Activated gamma-delta T cell treated with Interleukin-2 at 50 U/mL for 16 hours (primary cell): ENCODE measurements around the gene SAYSD1.
"Not testable (repeated sequence)": the region's sequence is repeated elsewhere in the genome, so short reads cannot be mapped to it uniquely, and the experiment has no call there.

Experiments used
- DNase-seq: peaks from one replicate; pipeline ENCODE4 v3.0.0-alpha.2; 2020

Gene SAYSD1, protein sequence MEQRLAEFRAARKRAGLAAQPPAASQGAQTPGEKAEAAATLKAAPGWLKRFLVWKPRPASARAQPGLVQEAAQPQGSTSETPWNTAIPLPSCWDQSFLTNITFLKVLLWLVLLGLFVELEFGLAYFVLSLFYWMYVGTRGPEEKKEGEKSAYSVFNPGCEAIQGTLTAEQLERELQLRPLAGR

DNA sequence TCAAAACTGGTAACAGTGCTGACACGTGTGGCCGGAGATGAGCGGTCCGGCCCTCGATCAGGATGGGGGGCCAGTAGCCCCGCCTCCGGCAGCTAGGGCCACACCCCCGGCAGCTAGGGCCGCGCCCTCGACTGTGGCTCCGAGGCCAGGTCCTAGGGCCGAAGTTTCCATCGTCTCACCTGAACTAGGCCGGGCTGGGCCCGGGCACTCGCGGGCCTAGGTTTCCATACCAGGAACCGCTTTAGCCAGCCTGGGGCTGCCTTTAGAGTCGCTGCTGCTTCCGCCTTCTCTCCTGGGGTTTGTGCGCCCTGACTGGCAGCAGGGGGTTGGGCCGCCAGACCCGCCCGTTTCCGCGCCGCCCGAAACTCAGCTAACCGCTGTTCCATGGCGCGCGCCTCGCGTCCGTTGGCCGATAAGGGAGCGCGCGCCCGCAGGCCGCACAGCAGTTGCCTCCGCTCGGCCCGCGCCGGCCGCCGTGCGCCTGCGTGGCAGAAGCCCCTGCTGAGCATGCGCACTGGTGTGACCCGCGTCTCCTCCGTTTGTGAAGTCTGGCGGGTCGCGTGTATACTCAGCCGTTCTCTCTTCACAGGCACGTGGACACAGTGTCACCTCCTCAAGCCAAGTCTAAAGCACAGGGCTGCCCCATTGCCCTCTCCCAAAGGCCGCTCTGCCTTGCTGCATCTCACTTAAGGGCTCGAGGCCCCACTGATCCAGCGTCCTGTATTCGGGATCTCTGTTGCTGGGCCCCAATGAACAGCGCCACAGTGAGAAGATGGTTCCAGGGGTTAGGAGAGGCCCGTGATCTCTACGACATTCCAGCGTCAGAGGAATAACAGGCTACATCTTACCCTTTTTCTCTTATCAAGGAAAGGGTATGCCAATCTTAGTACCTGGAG, at the start of gene SAYSD1:
TSS of gene SAYSD1 (minus strand) at position 483 of the 896 bp plus-strand sequence. CDS start at position 386, 97 bp downstream.
- peak; percentile 91 for DNase-seq

DNA sequence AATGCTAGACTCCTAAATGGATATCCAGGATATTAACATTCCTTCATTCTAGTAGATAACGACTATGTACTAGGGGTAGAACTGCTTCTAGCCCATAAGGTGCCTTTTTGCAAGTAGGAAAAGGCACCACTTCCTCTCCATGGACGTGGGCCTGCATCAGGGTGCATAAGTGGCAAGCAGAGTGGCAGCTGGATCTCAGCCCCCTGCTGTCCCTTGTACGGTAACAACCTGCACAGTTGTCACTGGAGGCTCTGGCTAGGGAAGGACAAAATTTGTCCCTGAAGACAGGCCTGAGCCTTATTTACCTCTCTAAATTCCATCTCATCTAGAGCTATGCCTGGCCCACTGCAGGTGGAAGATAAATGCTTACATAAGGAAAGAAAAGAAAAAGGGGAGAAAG, 42.5 kb upstream of the SAYSD1 start:
- no peak for DNase-seq

DNA sequence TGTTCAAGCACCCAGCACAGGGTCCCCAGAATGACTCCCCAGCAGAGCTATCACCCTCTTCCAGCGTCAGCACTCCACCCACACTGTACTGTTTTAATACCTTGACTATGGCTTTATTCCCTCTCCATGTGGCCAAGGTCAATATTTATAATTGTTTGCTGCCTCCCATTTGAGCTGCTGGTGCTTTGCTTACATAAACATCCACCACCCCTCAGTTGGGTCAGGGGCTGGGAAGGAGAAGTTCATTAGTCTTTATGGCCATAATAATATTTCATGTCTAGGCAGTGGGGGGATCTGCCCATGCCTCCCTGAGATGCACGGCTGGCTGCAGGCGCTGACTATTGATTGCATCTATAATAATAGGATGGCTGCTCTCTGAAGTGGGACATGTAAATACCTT, 41.8 kb upstream of the SAYSD1 start:
- DNase-seq, result no peak

DNA sequence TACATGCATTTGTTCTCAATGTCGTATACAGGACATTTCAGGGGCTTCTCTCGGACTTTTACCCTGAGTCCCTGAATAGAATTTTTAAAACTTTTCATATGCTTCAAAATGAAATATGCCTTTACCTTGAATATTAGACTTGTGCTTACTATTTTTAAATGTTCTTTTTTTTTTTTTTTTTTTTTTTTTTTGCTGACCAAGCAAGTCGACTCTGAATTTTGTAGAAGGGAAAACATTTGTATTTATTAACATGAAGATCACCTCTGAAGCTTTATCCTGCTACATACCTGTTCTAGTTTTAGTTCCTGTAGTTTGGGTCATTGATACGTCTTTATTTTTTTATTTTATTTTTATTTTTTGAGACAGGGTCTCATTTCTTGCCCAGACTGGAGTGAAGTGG, 39.7 kb upstream of the SAYSD1 start:
- no peak for DNase-seq

DNA sequence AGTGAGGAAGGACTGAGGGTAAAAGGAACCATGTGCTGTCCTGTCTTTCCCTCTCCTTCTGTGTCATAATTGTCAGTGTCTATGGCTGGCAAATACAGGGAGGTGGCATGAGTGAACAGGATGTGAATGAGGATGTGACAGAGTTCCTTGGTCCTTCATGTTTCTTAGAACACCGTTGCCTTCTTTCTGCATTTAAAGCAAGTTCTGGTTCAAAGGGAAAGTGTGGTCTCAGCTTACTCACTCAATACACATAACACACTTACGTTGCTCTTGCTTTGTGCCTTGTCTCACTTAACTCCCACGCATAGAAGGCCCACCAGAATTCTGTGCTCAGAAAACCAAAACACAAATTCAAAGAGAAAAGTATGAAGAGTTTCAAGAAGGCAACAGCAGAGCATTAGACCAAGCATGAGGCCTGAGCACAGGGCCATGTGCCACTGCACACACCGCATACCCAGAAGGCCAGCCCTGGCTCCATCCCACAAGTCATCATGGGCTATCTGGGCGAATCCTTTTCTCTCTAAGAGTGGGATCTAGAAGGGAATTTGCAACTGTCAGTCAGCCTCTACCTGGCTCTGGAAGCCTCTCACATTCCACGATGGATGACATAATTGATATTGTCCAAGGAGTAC, 38.9 kb upstream of the SAYSD1 start:
- DNase-seq, result no peak

DNA sequence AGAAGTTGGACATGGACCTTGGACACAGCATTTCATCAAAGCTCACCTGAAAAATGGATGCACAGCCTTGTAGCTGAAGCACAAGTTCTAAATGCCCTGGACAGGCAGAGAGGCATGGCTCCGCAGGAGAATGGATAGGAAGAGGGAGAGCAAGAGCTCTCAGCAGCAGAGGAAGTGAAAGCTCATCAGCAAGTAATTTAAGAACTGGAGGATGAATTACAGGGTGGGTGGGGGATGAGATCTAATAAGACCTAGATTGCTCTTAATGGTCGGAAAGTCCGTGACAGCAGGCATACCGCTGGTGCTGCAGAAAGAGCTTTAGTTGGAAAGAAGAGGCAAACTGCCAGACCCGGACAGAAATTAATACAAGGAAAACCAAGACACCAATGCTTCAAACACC, 37.3 kb upstream of the SAYSD1 start:
- DNase-seq, result no peak

GRCh38 chr6:39151211-39151610, 36.2 kb upstream of the SAYSD1 start:
- no peak for DNase-seq

GRCh38 chr6:39144481-39145173, 29.6 kb upstream of the SAYSD1 start:
- DNase-seq, result no peak

- DNase-seq, result peak; percentile 15
Observed at GRCh38 chr6:39143238-39143930, 28.4 kb upstream of the SAYSD1 start.

GRCh38 chr6:39140556-39141167, 25.7 kb upstream of the SAYSD1 start:
- no peak for DNase-seq

- DNase-seq, result peak; percentile 17
Observed at GRCh38 chr6:39137245-39137644, 22.3 kb upstream of the SAYSD1 start.

DNA sequence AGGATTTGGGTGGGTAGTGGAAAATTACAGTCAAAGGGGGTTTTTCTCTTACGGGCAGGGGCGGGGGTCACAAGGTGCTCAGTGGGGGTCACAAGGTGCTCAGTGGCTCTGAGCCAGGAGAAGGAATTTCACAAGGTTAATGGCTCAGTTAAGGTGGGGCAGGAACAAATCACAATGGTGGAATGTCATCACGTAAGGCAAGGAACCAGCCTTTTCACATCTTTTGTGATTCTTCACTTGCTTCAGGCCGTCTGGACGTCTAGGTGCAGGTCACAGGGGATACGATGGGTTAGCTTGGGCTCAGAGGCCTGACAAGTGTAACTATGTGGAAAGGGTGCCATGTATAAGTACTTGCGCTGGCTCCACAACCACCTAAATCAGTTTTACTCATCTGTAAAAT, 21.2 kb upstream of the SAYSD1 start:
- DNase-seq, result not testable (repeated sequence)

DNA sequence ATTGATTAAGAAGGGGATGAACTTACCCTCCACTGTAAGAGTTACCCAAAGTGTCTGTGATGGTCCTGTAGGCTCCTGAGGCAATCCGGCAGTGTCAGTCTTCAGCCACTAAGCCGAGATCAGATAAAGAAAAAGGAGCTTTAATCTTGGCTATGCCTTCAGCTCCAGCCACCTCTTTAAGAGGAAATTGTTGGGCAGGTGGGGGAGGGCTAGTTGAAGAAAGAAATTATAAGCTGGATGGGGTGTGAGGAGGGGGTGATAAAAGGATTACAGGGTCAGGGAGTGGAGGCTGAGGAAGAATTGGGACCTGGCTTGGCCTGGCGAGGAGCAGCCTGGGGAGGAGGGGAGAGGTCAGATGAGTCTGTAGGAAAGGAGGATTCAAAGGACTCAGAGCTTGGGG, 19.8 kb upstream of the SAYSD1 start:
- not testable (repeated sequence) for DNase-seq

DNA sequence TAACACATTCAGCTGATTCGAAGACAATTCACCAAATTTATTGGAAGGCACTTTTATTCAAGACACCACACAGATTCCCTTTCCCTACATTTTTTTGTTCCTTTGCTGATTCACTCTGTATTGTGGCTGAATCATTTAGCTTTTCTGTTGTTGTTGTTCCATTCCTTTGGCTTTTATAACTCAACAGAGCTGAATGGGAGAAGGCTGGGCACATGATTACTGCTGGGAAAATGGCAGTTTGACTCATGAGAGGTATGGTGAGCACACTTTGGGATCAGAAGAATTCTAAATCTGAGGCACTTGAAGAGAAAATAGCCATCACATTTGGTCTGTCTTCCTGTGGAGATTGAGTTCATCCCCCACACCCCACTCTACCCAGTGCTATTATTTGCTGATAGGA, 15.7 kb upstream of the SAYSD1 start:
- no peak for DNase-seq

- DNase-seq, result no peak
Observed at GRCh38 chr6:39128832-39129231, 13.8 kb upstream of the SAYSD1 start.

DNA sequence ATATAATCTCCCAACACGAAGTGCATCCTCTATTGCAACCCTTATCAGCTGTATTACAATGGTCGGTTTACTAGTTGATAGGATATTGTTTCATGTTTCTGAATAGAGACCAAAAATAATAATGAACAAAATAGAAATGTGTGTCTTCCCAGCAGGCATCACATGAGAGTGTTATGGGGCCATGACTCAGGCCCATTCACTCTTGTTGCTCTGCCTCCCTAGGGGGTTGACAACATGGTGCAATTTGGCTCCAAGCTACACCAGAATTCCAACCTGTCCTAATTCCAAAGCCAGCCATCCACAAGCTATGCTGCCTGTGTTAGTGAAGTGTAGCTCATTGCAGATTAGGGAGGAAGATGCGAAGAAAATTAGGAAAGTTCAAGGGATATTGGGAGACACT, 13.1 kb upstream of the SAYSD1 start:
- no peak for DNase-seq

DNA sequence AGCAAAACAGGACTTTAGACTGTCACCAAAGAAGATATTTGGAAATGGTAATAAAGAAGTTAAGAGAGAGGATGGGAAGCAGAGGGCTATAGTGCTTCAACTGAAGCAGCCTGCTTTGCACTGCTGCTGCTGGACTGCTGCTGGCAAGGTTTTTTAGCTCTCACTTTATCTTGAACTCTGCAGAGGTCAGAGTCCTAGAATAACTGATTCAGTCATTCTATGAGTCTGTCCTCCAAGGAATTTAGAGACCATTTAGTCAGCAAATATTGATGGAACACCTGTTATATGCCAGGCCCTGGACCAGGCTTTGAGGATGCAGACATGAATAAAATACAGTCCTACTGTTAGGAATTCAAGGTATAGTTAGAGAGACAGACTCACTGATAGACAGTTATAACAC, 9.1 kb upstream of the SAYSD1 start:
- DNase-seq, result no peak

DNA sequence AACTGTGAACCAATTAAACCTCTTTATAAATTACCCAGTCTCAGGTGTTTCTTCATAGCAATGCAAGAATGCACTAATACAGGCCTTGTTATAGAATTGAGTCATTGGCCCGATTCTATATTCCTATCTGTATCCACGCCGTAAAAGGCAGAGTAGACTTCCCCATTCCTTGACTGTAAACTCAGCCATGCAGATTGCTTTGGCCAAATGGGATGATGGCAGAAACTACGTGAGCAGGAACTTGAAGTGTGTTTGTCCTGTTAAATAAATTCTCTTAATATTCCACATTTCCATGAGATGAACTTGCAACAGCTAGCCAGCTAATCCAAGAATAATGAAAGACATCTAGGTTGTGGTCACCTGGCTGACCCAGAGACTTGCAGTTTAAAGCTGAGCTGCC, 3.9 kb upstream of the SAYSD1 start:
- DNase-seq, result no peak

DNA sequence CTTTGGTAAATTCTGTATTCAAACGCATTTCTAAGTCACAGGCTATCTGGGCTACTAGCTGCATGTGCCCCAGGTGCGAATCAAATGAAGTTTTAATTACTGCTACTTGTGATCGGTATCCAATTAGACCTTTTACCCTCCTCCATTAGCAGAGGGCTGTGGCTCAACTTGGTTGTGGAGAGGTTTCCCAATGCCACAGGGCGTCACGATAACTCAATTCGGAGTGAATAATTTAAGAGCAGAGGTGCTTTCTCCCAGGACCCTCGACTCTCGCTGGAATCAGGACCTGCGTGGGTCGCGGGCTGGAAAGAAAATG, 640 bp downstream of the SAYSD1 start:
- no peak for DNase-seq

DNA sequence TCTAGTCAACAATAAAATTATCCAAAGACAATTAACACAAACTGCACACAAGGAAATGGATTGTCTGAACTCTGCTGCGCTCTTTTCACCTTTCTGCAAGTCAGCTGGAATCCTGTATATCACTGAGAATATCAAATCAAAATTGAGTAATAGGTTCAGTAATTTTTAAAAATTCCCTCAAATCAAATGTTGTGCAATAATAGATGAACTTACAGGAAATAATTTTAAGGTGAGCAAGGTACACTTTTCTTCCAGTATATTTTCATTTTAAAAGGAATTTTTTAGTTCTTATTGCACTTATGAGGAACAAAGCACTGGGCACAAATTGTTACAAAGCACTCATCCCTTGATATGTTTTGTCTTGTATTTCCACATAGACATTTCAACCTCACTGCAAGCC, 1.2 kb downstream of the SAYSD1 start:
- DNase-seq, result no peak

GRCh38 chr6:39111280-39111679, 3.7 kb downstream of the SAYSD1 start:
- DNase-seq, result no peak

GRCh38 chr6:39108041-39108839, 6.7 kb downstream of the SAYSD1 start:
- no peak for DNase-seq
